Iris pigment epithelial cell (primary cell): ENCODE data around the gene BEST2.

ENCODE experiments used
- DNase-seq: peaks from one replicate; pipeline ENCODE4 v3.0.0-alpha.2; 2011; ENCODE audit warnings: low read depth

The BEST2 gene

GRCh38 chr19:12769689-12770088, 18.1 kb downstream of the BEST2 start:
- no peak for DNase-seq

- DNase-seq, result no peak
Measured at GRCh38 chr19:12770922-12771321, 19.3 kb downstream of the BEST2 start.

GRCh38 chr19:12772323-12772722, 20.7 kb downstream of the BEST2 start:
- no peak for DNase-seq

- DNase-seq, result no peak
Measured at GRCh38 chr19:12773571-12773970, 22.0 kb downstream of the BEST2 start.

- DNase-seq, result no peak
Measured at GRCh38 chr19:12774588-12775555, 23.3 kb downstream of the BEST2 start, which contains the start of gene HOOK2. TSS of gene HOOK2 (minus strand) at chr19:12775552. CDS start at chr19:12775449, 103 bp downstream.

GRCh38 chr19:12777217-12778016, 25.8 kb downstream of the BEST2 start:
- peak; percentile 76 for DNase-seq

GRCh38 chr19:12778017-12778904, 26.7 kb downstream of the BEST2 start:
- peak; percentile 77 for DNase-seq

- no peak for DNase-seq
Measured at GRCh38 chr19:12778905-12779161, 27.2 kb downstream of the BEST2 start.

GRCh38 chr19:12779162-12779993, 27.8 kb downstream of the BEST2 start:
- peak; percentile 65 for DNase-seq

- DNase-seq, result no peak
Measured at GRCh38 chr19:12782174-12782423, 30.5 kb downstream of the BEST2 start.

GRCh38 chr19:12782424-12783290, 31.1 kb downstream of the BEST2 start:
- DNase-seq, result peak; percentile 75

- no peak for DNase-seq
Measured at GRCh38 chr19:12783291-12783848, 31.8 kb downstream of the BEST2 start.

GRCh38 chr19:12783849-12784393, 32.3 kb downstream of the BEST2 start:
- DNase-seq, result no peak

- no peak for DNase-seq
Measured at GRCh38 chr19:12784394-12784870, 32.8 kb downstream of the BEST2 start.

- DNase-seq, result no peak
Measured at GRCh38 chr19:12784871-12785430, 33.4 kb downstream of the BEST2 start.

GRCh38 chr19:12785431-12786031, 33.9 kb downstream of the BEST2 start:
- no peak for DNase-seq

GRCh38 chr19:12786141-12786870, 34.7 kb downstream of the BEST2 start:
- DNase-seq, result no peak

- DNase-seq, result no peak
Measured at GRCh38 chr19:12786952-12787351, 35.4 kb downstream of the BEST2 start.
